Gastrocnemius medialis (tissue), 4 donors: ENCODE results near the gene RNF40. TPM values are rescaled to one million over a fixed set of nuclear protein-coding genes. Genes with fewer than 3 reads are reported as not detected.
A peak's percentile ranks its signal among the peaks of the same experiment; 100 is the strongest.

ENCODE experiments used
- ATAC-seq, 2 donors: fragments of 150-250 bp; one replicate each; pipeline ENCODE4 v1.9.1; 2016
- DNase-seq, 2 donors: peaks; one replicate each; pipeline ENCODE4 v3.0.0-alpha.2; 2019
- H3K27ac ChIP-seq, 4 donors: fragments of 200-600 bp; sonication (generic); 1 replicate in 1 of 4; 2 replicates in 3 of 4; pipeline ENCODE4 v1.5.1; 2016 to 2018; ENCODE audit warnings: mild to moderate bottlenecking in 2 of 4, moderate library complexity in 1 of 4
- H3K27me3 ChIP-seq, 3 donors: fragments of 200-600 bp; sonication (generic) in 2 of 3; 1 replicate in 1 of 3; 2 replicates in 2 of 3; pipeline versions ENCODE4 v1.5.1 to v1.6.0; 2016 to 2019; ENCODE audit warnings: mild to moderate bottlenecking in 1 of 3, moderate library complexity in 1 of 3
- H3K36me3 ChIP-seq, 2 donors: fragments of 200-600 bp; sonication (generic) in 1 of 2; one replicate each; pipeline ENCODE4 v1.5.1; 2017 to 2018
- H3K4me1 ChIP-seq, 2 donors: fragments of 200-600 bp; sonication (generic) in 1 of 2; one replicate each; pipeline ENCODE4 v1.5.1; 2016 to 2017; ENCODE audit warnings: mild to moderate bottlenecking in 2 of 2
- H3K4me3 ChIP-seq, 4 donors: fragments of 200-600 bp; sonication (generic) in 3 of 4; 1 replicate in 1 of 4; 2 replicates in 3 of 4; pipeline ENCODE4 v1.5.1; 2016 to 2019; ENCODE audit warnings: mild to moderate bottlenecking in 2 of 4
- H3K9me3 ChIP-seq, 3 donors: fragments of 200-600 bp; sonication (generic) in 2 of 3; 1 replicate in 1 of 3; 2 replicates in 2 of 3; pipeline ENCODE4 v1.5.1; 2016 to 2019
- POLR2A ChIP-seq, 2 donors: fragments of 450-650 bp; IDR thresholded peaks; one replicate each; pipeline ENCODE4 v1.6.1; 2017; ENCODE audit warnings: antibody characterized with exemption in 2 of 2, mild to moderate bottlenecking in 2 of 2, moderate library complexity in 2 of 2
- in situ Hi-C, 4 donors: fragments of 200-750 bp; cut with MboI; loops; one replicate each; pipeline versions ENCODE4 v1.15.0 to v1.8.0; 2017; ENCODE audit warnings: low sequenced_read_pairs in 4 of 4
- intact Hi-C: fragments of 100-400 bp; cut with DNase I; formaldehyde crosslinking; loops from one replicate; pipeline ENCODE4 v1.15.1; 2023; ENCODE audit warnings: low total_unique reads
- total RNA-seq, 4 donors: library from RNA; depleted of rRNA; stranded (reverse); fragments of >200 nt; gene quantifications; one replicate each; pipeline versions ENCODE4 v1.1.0 to v1.2.3, GENCODE V29; 2016
- TF ChIP-seq, protein P1 (sequence below), 5 experiments: fragments of 450-650 bp in 3 of 5; fragments of 200-600 bp in 2 of 5; sonication (generic) in 2 of 5; IDR thresholded peaks in 4 of 5; conservative IDR thresholded peaks in 1 of 5; 1 replicate in 4 of 5; 2 replicates in 1 of 5; pipeline ENCODE4 v1.5.1; 2016 to 2019; ENCODE audit warnings: antibody characterized with exemption in 5 of 5, mild to moderate bottlenecking in 3 of 5, moderate library complexity in 3 of 5

The RNF40 gene
- total RNA-seq, 4 donors from 2014 or later, result 42.8 to 90.0 (median 57.0) TPM

- no peak for TF ChIP-seq POLR2A (IDR thresholded peaks at IDR 0.05)
- TF ChIP-seq, protein P1, sequence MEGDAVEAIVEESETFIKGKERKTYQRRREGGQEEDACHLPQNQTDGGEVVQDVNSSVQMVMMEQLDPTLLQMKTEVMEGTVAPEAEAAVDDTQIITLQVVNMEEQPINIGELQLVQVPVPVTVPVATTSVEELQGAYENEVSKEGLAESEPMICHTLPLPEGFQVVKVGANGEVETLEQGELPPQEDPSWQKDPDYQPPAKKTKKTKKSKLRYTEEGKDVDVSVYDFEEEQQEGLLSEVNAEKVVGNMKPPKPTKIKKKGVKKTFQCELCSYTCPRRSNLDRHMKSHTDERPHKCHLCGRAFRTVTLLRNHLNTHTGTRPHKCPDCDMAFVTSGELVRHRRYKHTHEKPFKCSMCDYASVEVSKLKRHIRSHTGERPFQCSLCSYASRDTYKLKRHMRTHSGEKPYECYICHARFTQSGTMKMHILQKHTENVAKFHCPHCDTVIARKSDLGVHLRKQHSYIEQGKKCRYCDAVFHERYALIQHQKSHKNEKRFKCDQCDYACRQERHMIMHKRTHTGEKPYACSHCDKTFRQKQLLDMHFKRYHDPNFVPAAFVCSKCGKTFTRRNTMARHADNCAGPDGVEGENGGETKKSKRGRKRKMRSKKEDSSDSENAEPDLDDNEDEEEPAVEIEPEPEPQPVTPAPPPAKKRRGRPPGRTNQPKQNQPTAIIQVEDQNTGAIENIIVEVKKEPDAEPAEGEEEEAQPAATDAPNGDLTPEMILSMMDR (IDR thresholded peaks at IDR 0.05 in 4 of 5, conservative IDR thresholded peaks at IDR 0.05 in 1 of 5), result no peak
- in situ Hi-C loops (no loop called here), intact Hi-C loops (no loop called here)
- Histone ChIP-seq H3K27me3 (no peaks in the 10 kb centered on the region), H3K27ac (no peak overlapping the region), H3K4me3 (no peak overlapping the region), H3K4me1 (peaks cover 4 to 6% of the 10 kb centered on the region in 2 donors), H3K9me3 (no peaks in the 10 kb centered on the region), H3K36me3 (peaks cover 0 to 56% of the 10 kb centered on the region in 2 donors)
- no peak for DNase-seq
- no peak for ATAC-seq
These were observed 6.0 kb upstream of the RNF40 start for GRCh38 chr16:30755955-30756780.

- no peaks in the 10 kb centered on the region for H3K9me3 ChIP-seq
- in situ Hi-C loops (no loop called here), intact Hi-C loops (no loop called here)
- ATAC-seq, result no peak
- H3K4me3 ChIP-seq, result no peak overlapping the region
- TF ChIP-seq, protein P1 (IDR thresholded peaks at IDR 0.05 in 4 of 5, conservative IDR thresholded peaks at IDR 0.05 in 1 of 5), result no peak
- no peak for TF ChIP-seq POLR2A (IDR thresholded peaks at IDR 0.05)
- peaks cover 6 to 11% of the 10 kb centered on the region in 2 donors for H3K4me1 ChIP-seq
- no peaks in the 10 kb centered on the region for H3K27me3 ChIP-seq
- H3K27ac ChIP-seq, result no peak overlapping the region
- H3K36me3 ChIP-seq, result peaks cover 0 to 51% of the 10 kb centered on the region in 2 donors
- no peak for DNase-seq
These were observed 5.4 kb upstream of the RNF40 start for GRCh38 chr16:30756781-30757100.

GRCh38 chr16:30757316-30757715 is 4.8 kb upstream of the RNF40 start:
- no peak overlapping the region for H3K27ac ChIP-seq
- H3K36me3 ChIP-seq, result peaks cover 0 to 48% of the 10 kb centered on the region in 2 donors
- H3K4me1 ChIP-seq, result peaks cover 6 to 11% of the 10 kb centered on the region in 2 donors
- no peak for DNase-seq
- intact Hi-C loops, result no loop called here
- no peaks in the 10 kb centered on the region for H3K27me3 ChIP-seq
- no peaks in the 10 kb centered on the region for H3K9me3 ChIP-seq
- no peak overlapping the region for H3K4me3 ChIP-seq
- in situ Hi-C loops, result no loop called here
- ATAC-seq, result no peak
- no peak for TF ChIP-seq POLR2A (IDR thresholded peaks at IDR 0.05)
- TF ChIP-seq, protein P1 (IDR thresholded peaks at IDR 0.05 in 4 of 5, conservative IDR thresholded peaks at IDR 0.05 in 1 of 5), result no peak

- TF ChIP-seq, protein P1 (IDR thresholded peaks at IDR 0.05 in 4 of 5, conservative IDR thresholded peaks at IDR 0.05 in 1 of 5), result no peak
- no peak for TF ChIP-seq POLR2A (IDR thresholded peaks at IDR 0.05)
- in situ Hi-C loops, result no loop called here
- Histone ChIP-seq H3K27ac (no peak overlapping the region), H3K36me3 (peaks cover 0 to 44% of the 10 kb centered on the region in 2 donors), H3K9me3 (no peaks in the 10 kb centered on the region), H3K4me3 (no peak overlapping the region), H3K27me3 (no peaks in the 10 kb centered on the region), H3K4me1 (peaks cover 18 to 23% of the 10 kb centered on the region in 2 donors)
- DNase-seq (peak in 1 of 2 donors; percentile 16), ATAC-seq (no peak)
- intact Hi-C loops, result no loop called here
These were observed 3.1 kb upstream of the RNF40 start for GRCh38 chr16:30758988-30759491.
